K562 (cell line): ENCODE measurements around the gene HSF4. TPM values are rescaled to one million over a fixed set of nuclear protein-coding genes. Genes with fewer than 3 reads are reported as not detected.
A peak's percentile ranks its signal among the peaks of the same experiment; 100 is the strongest.

Source experiments
- ATAC-seq: fragments of 200-7000 bp; cut with Tn5 transposase; 3 replicates; pipeline ENCODE4 v1.9.1; 2020; ENCODE audit warnings: moderate library complexity
- BruUV-seq: library from RNA; stranded (reverse); fragments of 400-500 nt; replicated peaks from 2 replicates; lab custom pipeline; 2021; lab: Mats Ljungman, UMichigan
- CTCF ChIA-PET: fragments of 300-600 bp; formaldehyde crosslinking; extraction: SDS; loops from one replicate; lab custom pipeline; 2021; ENCODE audit warnings: low intra/inter-chr PET ratio; lab: Yijun Ruan, JAX
- POLR2A ChIA-PET: fragments of 300-600, 350-650 bp; sonication (Branson Sonifier 250); formaldehyde crosslinking; extraction: SDS; loops from one replicate; lab custom pipeline; 2021; ENCODE audit warnings: antibody characterized with exemption, inconsistent platforms; lab: Yijun Ruan, JAX
- DNase-seq, 4 experiments: peaks; one replicate each; pipeline versions ENCODE4 v3.0.0 to v3.0.0-alpha.2; 2011 to 2018; ENCODE audit warnings: low spot score in 3 of 4, mixed read lengths in 3 of 4; ENCODE audit errors: extremely low read depth in 1 of 4
- FAIRE-seq: peaks from 2 replicates; lab custom pipeline; 2011; peaks lifted over from hg19 to GRCh38; lab: Jason Lieb, UNC
- H2AFZ ChIP-seq: 2 replicates; pipeline ENCODE4 v1.6.0; 2011; ENCODE audit warnings: low read depth, low read length, control low read depth, inconsistent platforms
- H3K27ac ChIP-seq: fragments of 200-600 bp; 3 replicates; pipeline ENCODE4 v1.8.0; 2011; ENCODE audit warnings: low read depth, mild to moderate bottlenecking, control low read depth, inconsistent platforms, low read length, moderate library complexity, mixed read lengths; ENCODE audit errors: extremely low read depth
- H3K27me3 ChIP-seq, 2 experiments: fragments of 300-600 bp in 1 of 2; 2 replicates in 1 of 2; 3 replicates in 1 of 2; pipeline versions ENCODE4 v1.6.0 to v1.8.0; 2011; ENCODE audit warnings: inconsistent platforms in 2 of 2, low read length in 2 of 2, mild to moderate bottlenecking in 1 of 2, mixed read lengths in 1 of 2, moderate library complexity in 1 of 2; ENCODE audit not compliant: control insufficient read depth in 2 of 2, insufficient read depth in 2 of 2
- H3K36me3 ChIP-seq: fragments of 300-600 bp; 3 replicates; pipeline ENCODE4 v1.8.0; 2011; ENCODE audit warnings: mild to moderate bottlenecking, low read length, inconsistent platforms; ENCODE audit not compliant: control insufficient read depth, insufficient read depth
- H3K4me1 ChIP-seq, 2 experiments: fragments of 200-600 bp in 1 of 2; replicated peaks in 1 of 2; 2 replicates in 1 of 2; 3 replicates in 1 of 2; pipeline versions ENCODE4 v1.5.1 to v1.8.0; 2011; ENCODE audit warnings: inconsistent platforms in 2 of 2, low read length in 2 of 2, mild to moderate bottlenecking in 1 of 2, mixed read lengths in 1 of 2, moderate library complexity in 1 of 2; ENCODE audit not compliant: control insufficient read depth in 2 of 2, insufficient read depth in 2 of 2
- H3K4me2 ChIP-seq: 2 replicates; pipeline ENCODE4 v1.6.1; 2011; ENCODE audit warnings: low read length, control low read depth, inconsistent platforms, mixed read lengths; ENCODE audit not compliant: insufficient read depth
- H3K4me3 ChIP-seq: fragments of 200-600 bp; sonication (generic), shearing (Covaris generic); 2 replicates; pipeline ENCODE4 v1.5.1; 2016; ENCODE audit warnings: control low read depth, inconsistent platforms
- H3K79me2 ChIP-seq: fragments of 200-600 bp; 3 replicates; pipeline ENCODE4 v1.8.0; 2011; ENCODE audit warnings: low read length, inconsistent platforms; ENCODE audit not compliant: control insufficient read depth, insufficient read depth
- H3K9ac ChIP-seq, 2 experiments: 2 replicates each; pipeline versions ENCODE4 v1.6.0 to v1.6.1; 2011; ENCODE audit warnings: low read depth in 2 of 2, low read length in 2 of 2, control low read depth in 1 of 2, inconsistent platforms in 1 of 2, mild to moderate bottlenecking in 1 of 2, mixed read lengths in 1 of 2; ENCODE audit not compliant: insufficient read depth in 1 of 2
- H3K9me1 ChIP-seq: one replicate; pipeline ENCODE4 v1.6.0; 2011; ENCODE audit warnings: inconsistent platforms, mild to moderate bottlenecking, low read length, moderate library complexity; ENCODE audit not compliant: control insufficient read depth, insufficient read depth
- H3K9me3 ChIP-seq: replicated peaks from 2 replicates; pipeline ENCODE4 v1.5.1; 2011; ENCODE audit warnings: low read depth, low read length, inconsistent platforms; ENCODE audit not compliant: control insufficient read depth, insufficient read depth
- H4K20me1 ChIP-seq: replicated peaks from 2 replicates; pipeline ENCODE4 v1.6.1; 2011; ENCODE audit warnings: low read length, inconsistent platforms, mixed read lengths; ENCODE audit not compliant: control insufficient read depth, insufficient read depth
- BCOR ChIP-seq: fragments of 450-650 bp; IDR thresholded peaks from 2 replicates; pipeline ENCODE4 v1.6.1; 2016
- NFIC ChIP-seq: fragments of 450-650 bp; IDR thresholded peaks from 2 replicates; pipeline ENCODE4 v1.6.1; 2017; ENCODE audit warnings: mild to moderate bottlenecking, inconsistent platforms
- POLR2G ChIP-seq: fragments of 200-400 bp; formaldehyde crosslinking; IDR thresholded peaks from 2 replicates; pipeline ENCODE4 v1.6.1; 2017; ENCODE audit warnings: low read depth, mild to moderate bottlenecking, antibody characterized with exemption, low read length, moderate library complexity
- SNRNP70 ChIP-seq: fragments of 200-400 bp; formaldehyde crosslinking; optimal IDR thresholded peaks from 2 replicates; pipeline ENCODE3; 2017; ENCODE audit warnings: low read depth, low read length
- WGBS: fragments of 100-300 bp; shearing (Covaris generic); methylation state at CpG from one replicate; pipeline ENCODE4 v1.1.6; 2016; ENCODE audit warnings: low coverage, mixed read lengths; ENCODE audit not compliant: insufficient coverage; ENCODE audit errors: missing lambda C conversion rate; 5-methylcytosine and 5-hydroxymethylcytosine counted together
- in situ Hi-C: fragments of 300-500 bp; cut with MboI; formaldehyde crosslinking; loops from 4 replicates; pipeline ENCODE4 v1.15.0; 2018; ENCODE audit warnings: inconsistent platforms, mixed read lengths
- intact Hi-C: fragments of 100-400 bp; cut with micrococcal nuclease; formaldehyde crosslinking; loops from 2 replicates; pipeline ENCODE4 v1.14.2; 2022
- polyA plus RNA-seq, 8 experiments: library from polyadenylated mRNA; depleted of rRNA in 4 of 8; stranded (reverse) in 5 of 8; unstranded in 3 of 8; fragments of >200 nt; fragmentation: Nextera tagmentation in 2 of 8; fragmentation: Illumina TruSeq in 1 of 8; extraction: Ambion mirVana in 2 of 8; extraction: Trizol in 1 of 8; gene quantifications; 2 replicates each; pipeline versions ENCODE4 v1.2.1 to v1.2.3, GENCODE V29; 2011 to 2014; ENCODE audit warnings: inconsistent platforms in 1 of 8, missing spikeins in 1 of 8
- total RNA-seq, 7 experiments: library from RNA; depleted of rRNA in 6 of 7; stranded (reverse); fragments of >200 nt in 6 of 7; fragmentation: Illumina TruSeq in 2 of 7; extraction: Trizol in 2 of 7; gene quantifications; 2 replicates each; pipeline versions ENCODE4 v1.2.1 to v1.2.3, GENCODE V29; 2011 to 2021; ENCODE audit warnings: low replicate concordance in 1 of 7

HSF4 gene
- total and polyA plus RNA-seq, 9 of the 15 experiments (the other 6 are each of a cell fraction or from before 2014, with no cell fraction given): 0.50 to 35.4 (median 8.8) TPM; not detected in 1

- TF ChIP-seq SNRNP70: peak; percentile 52
- peak; percentile 11; the same call in 1 of the 2 replicates for TF ChIP-seq NFIC
- no peak for TF ChIP-seq BCOR
- peak; percentile 64; the same call in 1 of the 2 replicates for TF ChIP-seq POLR2G
- intact Hi-C loops (no loop called here), in situ Hi-C loops (no loop called here)
- H3K4me1 ChIP-seq: peaks cover 10 to 43% of the 10 kb centered on the region in 2 experiments; a peak in 4 of 5 replicates
- ATAC-seq: no peak
- no peak for DNase-seq
- H4K20me1 ChIP-seq: no peaks in the 10 kb centered on the region; the same call in 1 of the 2 replicates
- H2AFZ ChIP-seq: no peak overlapping the region
- H3K4me3 ChIP-seq: no peak overlapping the region
- peak overlapping the region in 1 of 2 experiments; percentile 79; a peak in 2 of 4 replicates for H3K9ac ChIP-seq
- peaks cover 3% of the 10 kb centered on the region for H3K9me1 ChIP-seq
- 0 out of 3 replicates have a peak, but pooled peaks cover 2% of the 10 kb centered on the region for H3K36me3 ChIP-seq
- no peaks in the 10 kb centered on the region for H3K9me3 ChIP-seq
- no peaks in the 10 kb centered on the region for H3K79me2 ChIP-seq
- no peaks in the 10 kb centered on the region for H3K27me3 ChIP-seq
- FAIRE-seq: no peak
- H3K4me2 ChIP-seq: no peak overlapping the region
- 70% methylated on average over 20 of the region's 25 CpGs for WGBS
- BruUV-seq: no TSS peak
- H3K27ac ChIP-seq: no peak overlapping the region
- ChIA-PET CTCF (no interaction called here), POLR2A (interaction anchor here (0.5 to 2.8 kb wide), 3 partner anchors 13 to 240 kb away, joined by 3 to 9 read pairs (median 8); no protein-coding TSS in a partner anchor)
These were observed 45.8 kb downstream of the HSF4 start for GRCh38 chr16:67210069-67210937.
